GM23338 (cell line): ENCODE data around the gene HMGXB3.

Experiments
- JUNB ChIP-seq: IDR thresholded peaks from one replicate; pipeline ENCODE4 v1.6.1; 2016; ENCODE audit warnings: antibody characterized with exemption; ENCODE audit not compliant: unreplicated experiment
- NANOG ChIP-seq: IDR thresholded peaks from 2 replicates; pipeline ENCODE4 v1.6.1; 2016; ENCODE audit warnings: antibody characterized with exemption, borderline replicate concordance
- POLR2AphosphoS5 ChIP-seq: IDR thresholded peaks from 2 replicates; pipeline ENCODE4 v1.6.1; 2016; ENCODE audit warnings: antibody characterized with exemption, low read depth
- TF ChIP-seq, protein P1 (sequence below), 2 experiments: fragments of 200-600 bp in 1 of 2; sonication (generic) in 1 of 2; conservative IDR thresholded peaks; 2 replicates each; pipeline versions ENCODE4 v1.5.1 to v1.6.1; 2016 to 2017; ENCODE audit warnings: antibody characterized with exemption in 2 of 2, low read depth in 2 of 2, mild to moderate bottlenecking in 2 of 2, moderate library complexity in 1 of 2
- TF ChIP-seq, protein P2 (sequence below): IDR thresholded peaks from one replicate; pipeline ENCODE4 v1.6.1; 2018; ENCODE audit warnings: antibody characterized with exemption; ENCODE audit not compliant: unreplicated experiment
- TF ChIP-seq, protein P3 (sequence below): fragments of 250-450 bp; sonication (Bioruptor Pico); IDR thresholded peaks from 2 replicates; pipeline ENCODE4 v1.5.0; 2020; ENCODE audit warnings: mild to moderate bottlenecking, moderate library complexity

DNA sequence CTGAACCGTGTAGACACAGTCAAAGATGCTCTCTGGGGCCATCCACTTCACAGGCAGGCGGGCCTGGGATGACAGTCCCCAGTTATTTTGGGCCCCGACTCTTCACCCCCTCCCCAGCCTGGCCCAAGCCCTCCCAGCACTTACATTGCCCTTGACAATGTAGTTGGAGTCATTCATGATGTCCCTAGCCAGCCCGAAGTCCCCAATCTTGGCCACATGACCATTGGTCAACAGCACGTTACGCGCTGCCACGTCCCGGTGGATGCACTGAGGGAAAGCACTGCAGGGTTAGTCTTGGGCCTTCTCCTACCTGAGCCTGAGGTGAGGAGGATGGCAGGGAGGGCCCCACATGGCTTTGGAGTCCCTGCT is 55.5 kb downstream of the HMGXB3 start:
- TF ChIP-seq, protein P1, sequence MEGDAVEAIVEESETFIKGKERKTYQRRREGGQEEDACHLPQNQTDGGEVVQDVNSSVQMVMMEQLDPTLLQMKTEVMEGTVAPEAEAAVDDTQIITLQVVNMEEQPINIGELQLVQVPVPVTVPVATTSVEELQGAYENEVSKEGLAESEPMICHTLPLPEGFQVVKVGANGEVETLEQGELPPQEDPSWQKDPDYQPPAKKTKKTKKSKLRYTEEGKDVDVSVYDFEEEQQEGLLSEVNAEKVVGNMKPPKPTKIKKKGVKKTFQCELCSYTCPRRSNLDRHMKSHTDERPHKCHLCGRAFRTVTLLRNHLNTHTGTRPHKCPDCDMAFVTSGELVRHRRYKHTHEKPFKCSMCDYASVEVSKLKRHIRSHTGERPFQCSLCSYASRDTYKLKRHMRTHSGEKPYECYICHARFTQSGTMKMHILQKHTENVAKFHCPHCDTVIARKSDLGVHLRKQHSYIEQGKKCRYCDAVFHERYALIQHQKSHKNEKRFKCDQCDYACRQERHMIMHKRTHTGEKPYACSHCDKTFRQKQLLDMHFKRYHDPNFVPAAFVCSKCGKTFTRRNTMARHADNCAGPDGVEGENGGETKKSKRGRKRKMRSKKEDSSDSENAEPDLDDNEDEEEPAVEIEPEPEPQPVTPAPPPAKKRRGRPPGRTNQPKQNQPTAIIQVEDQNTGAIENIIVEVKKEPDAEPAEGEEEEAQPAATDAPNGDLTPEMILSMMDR (conservative IDR thresholded peaks at IDR 0.05; ENCODE audit: low read depth in 2 of 2) = no peak
- TF ChIP-seq JUNB (no peak), NANOG (no peak), POLR2AphosphoS5 (no peak)
- TF ChIP-seq, protein P2, sequence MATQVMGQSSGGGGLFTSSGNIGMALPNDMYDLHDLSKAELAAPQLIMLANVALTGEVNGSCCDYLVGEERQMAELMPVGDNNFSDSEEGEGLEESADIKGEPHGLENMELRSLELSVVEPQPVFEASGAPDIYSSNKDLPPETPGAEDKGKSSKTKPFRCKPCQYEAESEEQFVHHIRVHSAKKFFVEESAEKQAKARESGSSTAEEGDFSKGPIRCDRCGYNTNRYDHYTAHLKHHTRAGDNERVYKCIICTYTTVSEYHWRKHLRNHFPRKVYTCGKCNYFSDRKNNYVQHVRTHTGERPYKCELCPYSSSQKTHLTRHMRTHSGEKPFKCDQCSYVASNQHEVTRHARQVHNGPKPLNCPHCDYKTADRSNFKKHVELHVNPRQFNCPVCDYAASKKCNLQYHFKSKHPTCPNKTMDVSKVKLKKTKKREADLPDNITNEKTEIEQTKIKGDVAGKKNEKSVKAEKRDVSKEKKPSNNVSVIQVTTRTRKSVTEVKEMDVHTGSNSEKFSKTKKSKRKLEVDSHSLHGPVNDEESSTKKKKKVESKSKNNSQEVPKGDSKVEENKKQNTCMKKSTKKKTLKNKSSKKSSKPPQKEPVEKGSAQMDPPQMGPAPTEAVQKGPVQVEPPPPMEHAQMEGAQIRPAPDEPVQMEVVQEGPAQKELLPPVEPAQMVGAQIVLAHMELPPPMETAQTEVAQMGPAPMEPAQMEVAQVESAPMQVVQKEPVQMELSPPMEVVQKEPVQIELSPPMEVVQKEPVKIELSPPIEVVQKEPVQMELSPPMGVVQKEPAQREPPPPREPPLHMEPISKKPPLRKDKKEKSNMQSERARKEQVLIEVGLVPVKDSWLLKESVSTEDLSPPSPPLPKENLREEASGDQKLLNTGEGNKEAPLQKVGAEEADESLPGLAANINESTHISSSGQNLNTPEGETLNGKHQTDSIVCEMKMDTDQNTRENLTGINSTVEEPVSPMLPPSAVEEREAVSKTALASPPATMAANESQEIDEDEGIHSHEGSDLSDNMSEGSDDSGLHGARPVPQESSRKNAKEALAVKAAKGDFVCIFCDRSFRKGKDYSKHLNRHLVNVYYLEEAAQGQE = no peak
- TF ChIP-seq, protein P3, sequence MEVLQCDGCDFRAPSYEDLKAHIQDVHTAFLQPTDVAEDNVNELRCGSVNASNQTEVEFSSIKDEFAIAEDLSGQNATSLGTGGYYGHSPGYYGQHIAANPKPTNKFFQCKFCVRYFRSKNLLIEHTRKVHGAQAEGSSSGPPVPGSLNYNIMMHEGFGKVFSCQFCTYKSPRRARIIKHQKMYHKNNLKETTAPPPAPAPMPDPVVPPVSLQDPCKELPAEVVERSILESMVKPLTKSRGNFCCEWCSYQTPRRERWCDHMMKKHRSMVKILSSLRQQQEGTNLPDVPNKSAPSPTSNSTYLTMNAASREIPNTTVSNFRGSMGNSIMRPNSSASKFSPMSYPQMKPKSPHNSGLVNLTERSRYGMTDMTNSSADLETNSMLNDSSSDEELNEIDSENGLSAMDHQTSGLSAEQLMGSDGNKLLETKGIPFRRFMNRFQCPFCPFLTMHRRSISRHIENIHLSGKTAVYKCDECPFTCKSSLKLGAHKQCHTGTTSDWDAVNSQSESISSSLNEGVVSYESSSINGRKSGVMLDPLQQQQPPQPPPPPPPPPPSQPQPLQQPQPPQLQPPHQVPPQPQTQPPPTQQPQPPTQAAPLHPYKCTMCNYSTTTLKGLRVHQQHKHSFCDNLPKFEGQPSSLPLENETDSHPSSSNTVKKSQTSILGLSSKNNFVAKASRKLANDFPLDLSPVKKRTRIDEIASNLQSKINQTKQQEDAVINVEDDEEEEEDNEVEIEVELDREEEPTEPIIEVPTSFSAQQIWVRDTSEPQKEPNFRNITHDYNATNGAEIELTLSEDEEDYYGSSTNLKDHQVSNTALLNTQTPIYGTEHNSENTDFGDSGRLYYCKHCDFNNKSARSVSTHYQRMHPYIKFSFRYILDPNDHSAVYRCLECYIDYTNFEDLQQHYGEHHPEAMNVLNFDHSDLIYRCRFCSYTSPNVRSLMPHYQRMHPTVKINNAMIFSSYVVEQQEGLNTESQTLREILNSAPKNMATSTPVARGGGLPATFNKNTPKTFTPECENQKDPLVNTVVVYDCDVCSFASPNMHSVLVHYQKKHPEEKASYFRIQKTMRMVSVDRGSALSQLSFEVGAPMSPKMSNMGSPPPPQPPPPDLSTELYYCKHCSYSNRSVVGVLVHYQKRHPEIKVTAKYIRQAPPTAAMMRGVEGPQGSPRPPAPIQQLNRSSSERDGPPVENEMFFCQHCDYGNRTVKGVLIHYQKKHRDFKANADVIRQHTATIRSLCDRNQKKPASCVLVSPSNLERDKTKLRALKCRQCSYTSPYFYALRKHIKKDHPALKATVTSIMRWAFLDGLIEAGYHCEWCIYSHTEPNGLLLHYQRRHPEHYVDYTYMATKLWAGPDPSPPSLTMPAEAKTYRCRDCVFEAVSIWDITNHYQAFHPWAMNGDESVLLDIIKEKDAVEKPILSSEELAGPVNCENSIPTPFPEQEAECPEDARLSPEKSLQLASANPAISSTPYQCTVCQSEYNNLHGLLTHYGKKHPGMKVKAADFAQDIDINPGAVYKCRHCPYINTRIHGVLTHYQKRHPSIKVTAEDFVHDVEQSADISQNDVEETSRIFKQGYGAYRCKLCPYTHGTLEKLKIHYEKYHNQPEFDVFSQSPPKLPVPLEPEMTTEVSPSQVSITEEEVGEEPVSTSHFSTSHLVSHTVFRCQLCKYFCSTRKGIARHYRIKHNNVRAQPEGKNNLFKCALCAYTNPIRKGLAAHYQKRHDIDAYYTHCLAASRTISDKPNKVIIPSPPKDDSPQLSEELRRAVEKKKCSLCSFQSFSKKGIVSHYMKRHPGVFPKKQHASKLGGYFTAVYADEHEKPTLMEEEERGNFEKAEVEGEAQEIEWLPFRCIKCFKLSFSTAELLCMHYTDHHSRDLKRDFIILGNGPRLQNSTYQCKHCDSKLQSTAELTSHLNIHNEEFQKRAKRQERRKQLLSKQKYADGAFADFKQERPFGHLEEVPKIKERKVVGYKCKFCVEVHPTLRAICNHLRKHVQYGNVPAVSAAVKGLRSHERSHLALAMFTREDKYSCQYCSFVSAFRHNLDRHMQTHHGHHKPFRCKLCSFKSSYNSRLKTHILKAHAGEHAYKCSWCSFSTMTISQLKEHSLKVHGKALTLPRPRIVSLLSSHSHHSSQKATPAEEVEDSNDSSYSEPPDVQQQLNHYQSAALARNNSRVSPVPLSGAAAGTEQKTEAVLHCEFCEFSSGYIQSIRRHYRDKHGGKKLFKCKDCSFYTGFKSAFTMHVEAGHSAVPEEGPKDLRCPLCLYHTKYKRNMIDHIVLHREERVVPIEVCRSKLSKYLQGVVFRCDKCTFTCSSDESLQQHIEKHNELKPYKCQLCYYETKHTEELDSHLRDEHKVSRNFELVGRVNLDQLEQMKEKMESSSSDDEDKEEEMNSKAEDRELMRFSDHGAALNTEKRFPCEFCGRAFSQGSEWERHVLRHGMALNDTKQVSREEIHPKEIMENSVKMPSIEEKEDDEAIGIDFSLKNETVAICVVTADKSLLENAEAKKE (CRISPR knock-in tag) = no peak
